ENCODE measurements around the gene GRIP2.

The GRIP2 gene

GRCh38 chr3:14539742-14540491 is at the start of gene GRIP2:
TSS of gene GRIP2 (minus strand) at chr3:14540342. CDS start at chr3:14540308, 34 bp downstream.
- DNase-seq (ENCODE audit: low spot score): no peak

DNA sequence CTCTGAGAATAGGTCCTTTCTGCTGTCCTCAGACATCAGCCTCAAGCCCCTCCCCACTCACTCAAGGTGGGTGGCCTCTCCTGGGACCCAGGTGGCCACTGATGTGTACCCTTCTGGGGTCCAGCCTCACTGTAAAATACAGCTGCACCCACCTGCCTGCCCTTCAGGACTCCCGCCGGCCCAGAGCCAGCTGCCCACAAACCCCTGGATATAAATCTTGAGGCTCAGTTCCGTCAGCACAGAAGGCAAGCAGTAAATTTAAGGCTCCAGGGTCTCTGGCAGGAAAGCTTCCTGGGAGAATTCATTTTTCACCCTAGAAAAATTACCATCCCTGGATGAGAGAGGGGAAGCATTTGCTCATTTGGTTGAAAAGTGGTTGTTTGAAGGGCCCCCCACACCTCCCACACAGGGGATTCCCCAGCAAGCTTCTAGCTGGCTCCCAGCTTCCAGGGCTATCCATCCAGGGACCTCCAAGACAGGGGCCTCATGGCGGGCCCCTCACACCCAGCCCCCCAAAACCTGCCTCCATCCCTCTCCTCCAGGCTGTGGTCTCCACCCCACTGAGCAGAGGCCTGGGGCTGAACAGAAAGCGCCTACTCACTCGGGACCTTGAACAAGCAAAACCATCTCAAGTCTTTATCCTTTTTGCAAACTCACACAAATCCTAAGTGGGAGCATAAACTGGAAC is 48.4 kb upstream of the GRIP2 start:
- no peak for DNase-seq (ENCODE audit: low spot score)

GRCh38 chr3:14587740-14588360 is 47.7 kb upstream of the GRIP2 start:
- DNase-seq (ENCODE audit: low spot score): peak; percentile 69

DNA sequence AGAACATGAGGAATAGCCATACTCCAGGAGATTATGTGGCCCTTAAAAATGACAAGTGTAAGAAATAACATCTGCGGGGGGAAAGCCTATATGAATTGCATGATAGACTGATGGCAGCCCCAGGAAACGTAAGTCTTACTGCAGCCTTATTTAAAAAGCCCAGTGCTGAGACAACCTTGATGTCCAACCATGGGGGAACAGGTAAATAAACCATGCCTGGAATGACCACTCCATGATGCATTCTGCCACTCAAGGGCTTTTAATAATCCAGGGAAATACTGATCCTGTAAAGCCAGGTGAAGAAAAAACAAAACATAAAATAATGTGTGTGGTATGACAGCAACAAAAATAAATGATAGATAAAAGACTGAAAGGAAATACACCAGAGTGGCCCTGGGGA is 46.5 kb upstream of the GRIP2 start:
- no peak for DNase-seq (ENCODE audit: low spot score)

- DNase-seq (ENCODE audit: low spot score): no peak
Measured at GRCh38 chr3:14583548-14584091, 43.5 kb upstream of the GRIP2 start.

GRCh38 chr3:14582045-14582410 is 41.9 kb upstream of the GRIP2 start:
- DNase-seq (ENCODE audit: low spot score): no peak

DNA sequence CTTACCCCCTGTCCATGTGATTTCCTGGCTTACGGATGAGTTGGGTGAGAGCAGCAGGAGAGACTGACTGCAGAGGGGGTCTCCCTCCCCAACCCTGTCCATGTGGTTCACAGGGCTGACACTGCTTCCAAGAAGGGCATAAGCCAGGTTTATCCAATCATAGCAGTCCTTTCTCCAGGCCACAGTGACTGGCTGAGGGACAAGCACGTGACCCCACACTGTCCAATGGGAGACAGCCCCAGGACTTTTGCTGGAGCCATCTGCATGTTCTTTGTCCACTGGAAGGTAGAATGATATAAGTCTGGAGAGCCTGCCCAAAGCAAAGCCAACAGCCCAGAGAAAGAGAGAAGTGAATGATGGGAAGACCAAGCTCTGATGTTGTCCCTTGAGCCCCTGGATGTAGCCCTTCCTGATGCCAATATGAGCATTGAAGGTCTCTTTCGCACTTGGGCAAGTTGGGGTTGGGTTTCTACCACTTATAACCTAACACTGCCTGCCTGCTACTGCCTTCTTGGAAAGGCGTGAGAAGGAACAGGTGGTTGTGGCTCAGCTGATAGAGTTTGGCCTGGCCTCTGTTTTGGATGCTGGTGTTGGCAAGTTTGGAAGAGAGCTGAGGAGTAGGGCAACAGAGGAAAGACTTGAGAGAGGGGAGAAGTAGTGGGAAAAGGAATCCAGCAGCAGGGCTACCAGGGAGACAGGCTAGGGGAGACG is 41.3 kb upstream of the GRIP2 start:
- no peak for DNase-seq (ENCODE audit: low spot score)

GRCh38 chr3:14577897-14578296 is 37.8 kb upstream of the GRIP2 start:
- no peak for DNase-seq (ENCODE audit: low spot score)

DNA sequence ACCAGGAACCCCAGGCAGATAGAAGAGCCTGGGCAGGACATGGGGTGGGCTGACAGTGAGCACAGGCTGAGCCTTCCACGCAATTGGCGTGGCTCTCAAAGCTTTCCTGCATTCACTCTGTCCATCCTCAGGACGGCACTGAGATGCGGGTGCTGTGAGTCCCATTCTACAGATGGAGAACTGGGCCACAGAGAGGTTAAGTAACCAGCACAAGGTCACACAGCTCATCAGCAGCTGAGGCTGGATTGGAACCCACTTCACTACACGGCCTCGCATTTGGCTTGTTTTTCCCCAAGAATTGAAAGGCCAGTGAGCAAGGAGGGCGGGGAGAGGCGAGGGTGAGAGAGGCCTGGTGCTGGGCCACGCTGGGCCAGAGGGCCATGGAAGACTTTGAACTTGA is 36.0 kb upstream of the GRIP2 start:
- DNase-seq (ENCODE audit: low spot score): no peak

DNA sequence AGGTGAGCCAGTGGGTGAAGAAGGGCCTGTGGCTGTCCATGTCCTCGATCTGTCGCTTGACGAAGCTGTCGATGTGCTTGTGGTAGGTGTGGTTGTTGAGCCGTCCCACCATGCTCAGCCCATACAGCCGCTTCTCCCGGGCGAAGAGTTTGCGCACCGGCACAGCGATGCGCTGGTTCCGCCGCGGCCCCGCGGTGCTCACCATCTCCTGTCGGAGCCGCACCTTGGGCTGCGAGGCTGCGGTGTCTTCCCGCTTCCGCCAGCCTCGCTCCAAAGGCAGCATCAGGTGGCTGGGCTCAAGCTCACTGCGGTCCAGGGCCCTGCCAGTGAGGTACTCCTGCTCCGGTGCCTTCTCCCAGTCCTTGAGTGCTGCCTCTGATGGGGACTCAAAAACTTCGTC is 34.0 kb upstream of the GRIP2 start:
- no peak for DNase-seq (ENCODE audit: low spot score)

DNA sequence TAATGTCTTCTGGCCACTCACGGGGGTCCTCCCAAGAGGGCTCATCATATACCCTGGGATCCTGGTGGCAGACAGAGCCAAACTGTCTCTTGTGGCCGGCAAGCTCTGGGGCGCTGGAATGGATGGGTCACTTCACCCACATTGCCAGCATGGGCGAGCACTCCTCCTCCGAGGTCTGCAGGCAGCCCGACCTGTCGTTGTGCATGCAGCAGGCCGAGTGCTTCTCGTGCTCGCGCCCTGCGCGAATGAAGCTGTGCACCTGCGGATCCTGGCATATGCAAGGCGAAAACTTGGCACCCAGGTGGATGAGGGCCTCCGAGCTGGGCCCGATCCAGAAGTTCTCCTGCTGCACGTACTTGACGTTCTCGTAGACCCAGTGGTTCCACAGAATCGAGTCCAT is 33.6 kb upstream of the GRIP2 start:
- DNase-seq (ENCODE audit: low spot score): no peak

GRCh38 chr3:14570864-14571263 is 30.7 kb upstream of the GRIP2 start:
- DNase-seq (ENCODE audit: low spot score): no peak

DNA sequence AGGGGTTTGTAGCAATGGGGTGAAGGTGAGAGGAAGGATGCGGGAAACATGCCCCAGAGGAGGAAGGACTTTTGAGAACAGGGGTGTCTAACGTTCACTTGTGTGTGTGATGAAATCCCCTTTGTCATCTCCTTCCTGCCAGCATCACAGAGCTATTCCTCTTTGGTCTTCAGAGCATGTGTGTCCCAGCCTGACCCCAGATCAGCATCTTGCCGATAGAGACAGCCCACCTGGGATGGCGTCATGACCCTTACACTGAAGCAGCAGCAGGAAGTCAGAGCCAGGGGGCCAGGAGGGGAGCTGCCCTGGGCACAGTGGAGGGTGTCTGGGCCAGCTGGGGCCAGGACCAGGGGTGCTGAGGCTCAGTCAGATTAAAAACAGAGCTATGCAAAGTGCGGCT is 29.9 kb upstream of the GRIP2 start:
- DNase-seq (ENCODE audit: low spot score): no peak

DNA sequence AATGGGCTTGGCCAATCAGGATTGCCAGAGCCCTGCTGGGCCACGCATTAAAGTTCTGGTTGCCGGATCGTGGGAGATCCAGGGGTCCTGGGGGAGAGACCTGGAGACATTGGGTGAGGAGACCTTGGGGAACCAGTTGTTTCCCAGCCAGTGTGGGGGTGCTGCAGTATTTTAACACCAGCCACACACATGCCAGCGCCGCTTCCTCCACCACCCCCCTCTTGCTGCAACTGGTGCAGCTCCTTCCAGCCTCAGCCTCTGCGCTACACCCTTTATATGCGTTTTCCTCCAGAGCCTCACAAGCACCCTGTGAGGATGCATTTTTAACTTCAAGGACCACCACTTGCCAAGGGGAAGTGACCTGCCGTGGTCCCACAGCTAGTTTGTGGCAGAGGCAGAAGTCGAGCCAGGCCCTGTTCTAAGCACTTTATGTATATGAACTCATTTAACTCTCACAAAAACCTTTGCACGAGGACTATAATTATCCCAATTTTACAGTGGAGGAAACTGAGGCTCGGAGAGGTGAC is 29.4 kb upstream of the GRIP2 start:
- no peak for DNase-seq (ENCODE audit: low spot score)

DNA sequence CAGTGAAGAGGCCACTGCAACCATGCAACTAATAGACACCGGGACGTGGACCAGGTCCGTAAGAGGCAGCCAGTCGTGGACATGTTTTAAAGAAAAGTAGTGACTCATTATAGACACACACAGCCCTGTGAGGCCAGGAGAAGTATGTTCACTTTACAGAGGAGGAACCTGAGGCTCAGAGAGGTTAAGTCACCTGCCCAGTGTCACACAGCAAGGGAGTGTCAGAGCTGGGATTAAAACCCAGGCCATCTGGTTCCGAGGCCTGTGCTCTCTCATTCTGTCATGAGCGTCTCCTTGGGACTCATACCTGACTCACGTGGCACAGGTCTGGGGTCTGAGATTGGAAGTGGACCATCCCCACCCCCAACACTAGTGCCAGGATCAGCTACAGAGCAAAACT is 28.1 kb upstream of the GRIP2 start:
- DNase-seq (ENCODE audit: low spot score): no peak

DNA sequence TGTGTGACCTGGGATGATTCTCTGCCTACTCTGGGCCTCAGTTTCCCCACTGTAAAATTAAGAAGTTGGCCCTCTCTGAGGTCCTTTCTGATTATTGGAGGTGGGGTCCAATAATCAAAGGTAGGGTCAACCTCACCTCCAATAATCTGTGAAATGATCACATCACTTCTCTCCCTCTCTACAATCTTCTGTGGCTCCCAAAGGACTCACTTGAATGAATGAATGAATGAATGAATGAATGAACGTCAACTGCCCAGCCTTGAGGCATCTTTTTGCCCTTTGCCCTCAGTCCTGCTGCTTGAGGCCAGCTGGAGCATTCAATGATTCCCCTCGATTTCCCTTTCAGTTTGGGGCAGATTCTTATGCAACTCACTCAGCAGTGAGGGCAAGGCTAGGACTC is 26.7 kb upstream of the GRIP2 start:
- DNase-seq (ENCODE audit: low spot score): no peak

GRCh38 chr3:14565868-14566588 is 25.9 kb upstream of the GRIP2 start:
- peak; percentile 62 for DNase-seq (ENCODE audit: low spot score)

GRCh38 chr3:14564741-14565140 is 24.6 kb upstream of the GRIP2 start:
- no peak for DNase-seq (ENCODE audit: low spot score)

DNA sequence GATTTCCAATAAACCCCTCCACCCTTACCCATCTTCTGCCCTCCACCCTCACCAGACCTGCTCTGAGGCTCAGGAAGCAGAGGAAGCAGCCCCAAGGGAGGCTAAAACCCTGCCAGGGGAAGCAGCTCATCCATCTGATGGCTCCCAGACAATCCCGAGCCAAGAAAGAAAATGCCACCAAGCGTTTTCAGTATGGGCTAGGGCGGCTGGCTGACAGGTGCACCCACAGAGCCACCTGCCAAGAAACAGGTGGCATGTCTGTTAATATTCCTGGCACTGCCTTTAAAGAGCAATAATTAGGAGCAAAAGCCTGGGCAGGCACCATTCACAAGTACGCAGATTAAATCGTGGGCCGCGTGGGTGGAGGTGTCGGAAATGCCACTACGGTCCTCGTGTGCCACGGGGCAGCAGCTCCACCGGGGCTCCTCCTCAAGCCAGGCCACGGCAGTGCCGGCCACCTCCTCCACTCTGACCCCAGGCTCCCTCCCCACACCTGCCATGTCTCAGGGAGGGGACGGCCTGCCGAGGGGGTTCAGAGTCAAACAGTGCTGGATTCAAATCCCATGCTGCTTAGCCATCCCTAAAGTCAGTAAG is 23.9 kb upstream of the GRIP2 start:
- DNase-seq (ENCODE audit: low spot score): no peak

DNA sequence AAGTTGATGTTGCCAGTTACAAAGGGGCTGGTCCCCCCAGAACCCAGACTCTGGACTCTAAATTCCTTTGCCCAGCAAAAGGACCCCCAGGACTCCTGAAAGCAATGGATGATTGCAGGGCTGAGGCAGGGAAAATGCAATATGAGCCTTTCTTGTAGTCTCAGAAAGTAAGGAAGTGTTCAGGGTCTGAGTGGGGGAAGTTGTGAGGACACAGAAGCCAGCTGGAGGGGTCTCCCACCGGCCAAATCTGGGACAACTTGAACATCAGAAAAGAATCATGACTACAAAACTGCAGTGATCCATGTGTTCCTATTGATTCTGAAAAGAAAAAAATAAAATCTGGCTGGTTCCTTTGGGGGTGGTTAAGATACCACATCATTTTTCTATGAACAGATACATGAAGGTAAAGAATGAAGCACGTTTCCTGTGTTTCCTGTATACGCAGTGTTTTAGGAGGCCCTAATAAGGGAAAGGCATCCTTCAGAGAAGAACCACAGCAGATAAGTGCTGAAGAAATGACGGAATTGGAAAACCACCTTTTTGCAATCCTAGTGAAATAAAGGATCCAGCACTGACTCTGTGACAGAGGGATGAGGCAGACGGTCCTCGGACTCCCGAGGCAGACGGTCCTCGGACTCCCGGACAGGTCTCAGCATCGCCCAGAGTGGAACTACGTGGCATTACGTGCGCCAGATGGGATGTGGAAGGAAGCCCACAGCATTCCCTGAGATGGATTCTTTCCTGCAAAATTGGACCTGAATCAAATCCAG is 22.2 kb upstream of the GRIP2 start:
- no peak for DNase-seq (ENCODE audit: low spot score)

Data from AG08396 (cell line).